ENCODE measurements around the gene STN1.
"Not testable (repeated sequence)": the region's sequence is repeated elsewhere in the genome, so short reads cannot be mapped to it uniquely, and the experiment has no call there.

The STN1 gene

DNA sequence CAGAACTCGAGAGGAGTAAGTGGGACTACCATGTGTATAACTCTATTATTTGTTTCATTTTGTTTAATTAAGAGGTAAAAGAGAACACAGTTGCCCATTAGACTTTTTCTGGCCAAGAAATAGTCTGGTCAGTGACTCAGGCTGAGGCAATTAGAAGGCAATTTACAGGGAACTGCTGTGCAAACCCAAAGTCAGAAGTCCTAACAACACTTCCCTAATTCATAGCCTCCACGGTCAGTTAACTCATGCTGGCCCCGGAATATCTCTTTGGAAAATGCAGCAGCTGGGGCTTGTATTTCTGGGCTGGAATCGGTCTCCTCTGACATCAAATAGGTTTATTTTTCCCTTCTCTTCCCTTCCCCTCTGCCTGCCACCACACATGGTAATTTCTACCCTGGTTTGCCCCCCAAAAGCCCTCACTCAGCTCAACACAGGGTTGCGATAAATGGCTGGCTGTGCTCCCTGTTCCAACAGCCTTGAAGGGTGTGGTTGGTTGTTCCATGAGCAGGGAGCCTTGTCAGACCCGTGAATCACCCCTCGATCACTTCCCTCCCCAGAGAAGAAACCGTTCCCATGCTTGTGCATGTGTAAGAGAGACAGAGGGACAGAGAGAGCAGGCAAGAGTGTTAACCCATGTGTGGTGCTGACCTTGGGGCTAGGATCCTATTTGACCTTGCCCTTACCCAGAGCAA lies 68.0 kb downstream of the STN1 start:
- H3K27me3 ChIP-seq (replicated peaks; ENCODE audit: control insufficient read depth, insufficient read depth, low read length, poor library complexity, severe bottlenecking): no peaks in the 10 kb centered on the region
- no peaks in the 10 kb centered on the region for H3K36me3 ChIP-seq (ENCODE audit: control insufficient read depth, insufficient read depth, low read length)
- peaks cover 26% of the 10 kb centered on the region for H3K4me1 ChIP-seq (ENCODE audit: control insufficient read depth, insufficient read depth, low read length, poor library complexity, severe bottlenecking)
- H3K9me3 ChIP-seq (ENCODE audit: control insufficient read depth, low read length): no peaks in the 10 kb centered on the region
- no peak for DNase-seq
- no peak overlapping the region for H3K27ac ChIP-seq (ENCODE audit: insufficient read depth, low read length, poor library complexity, severe bottlenecking)
- H3K4me3 ChIP-seq (ENCODE audit: insufficient read depth, low read depth, low read length, poor library complexity, severe bottlenecking): no peak overlapping the region

DNA sequence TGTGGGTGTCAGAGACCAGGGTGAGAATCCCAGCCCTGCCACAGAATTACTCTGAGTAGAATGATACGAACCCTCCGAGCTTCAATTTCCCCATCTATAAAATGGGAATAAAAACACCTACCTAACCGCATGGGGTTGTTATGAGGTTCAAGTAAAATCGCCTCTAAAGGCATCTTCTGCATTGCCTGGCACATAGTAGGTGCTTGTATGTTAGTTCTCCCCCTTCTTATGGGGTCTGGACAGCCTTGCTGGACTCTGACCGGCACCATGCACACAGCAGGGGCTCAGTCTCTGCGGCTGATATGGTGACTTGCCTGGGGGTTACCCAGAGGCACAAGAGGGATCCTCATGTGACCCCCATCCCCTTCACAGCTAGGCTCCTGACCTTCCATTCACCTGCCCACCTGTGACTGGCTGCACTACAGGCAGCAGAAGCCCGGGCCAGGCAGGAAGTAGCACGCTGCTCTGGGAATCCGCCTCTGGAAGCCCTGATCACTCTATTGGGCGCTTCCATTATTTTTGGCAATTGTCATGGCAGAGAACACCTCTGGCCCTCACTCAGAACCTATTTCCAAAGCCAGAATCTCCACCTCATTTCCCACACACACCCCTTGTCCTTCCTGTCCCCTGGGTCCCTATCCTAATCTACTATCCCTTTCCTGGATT lies 68.6 kb downstream of the STN1 start:
- no peaks in the 10 kb centered on the region for H3K27me3 ChIP-seq (replicated peaks; ENCODE audit: control insufficient read depth, insufficient read depth, low read length, poor library complexity, severe bottlenecking)
- H3K4me1 ChIP-seq (ENCODE audit: control insufficient read depth, insufficient read depth, low read length, poor library complexity, severe bottlenecking): peaks cover 19% of the 10 kb centered on the region
- no peaks in the 10 kb centered on the region for H3K9me3 ChIP-seq (ENCODE audit: control insufficient read depth, low read length)
- no peak for DNase-seq
- no peak overlapping the region for H3K4me3 ChIP-seq (ENCODE audit: insufficient read depth, low read depth, low read length, poor library complexity, severe bottlenecking)
- no peak overlapping the region for H3K27ac ChIP-seq (ENCODE audit: insufficient read depth, low read length, poor library complexity, severe bottlenecking)
- H3K36me3 ChIP-seq (ENCODE audit: control insufficient read depth, insufficient read depth, low read length): no peaks in the 10 kb centered on the region

DNA sequence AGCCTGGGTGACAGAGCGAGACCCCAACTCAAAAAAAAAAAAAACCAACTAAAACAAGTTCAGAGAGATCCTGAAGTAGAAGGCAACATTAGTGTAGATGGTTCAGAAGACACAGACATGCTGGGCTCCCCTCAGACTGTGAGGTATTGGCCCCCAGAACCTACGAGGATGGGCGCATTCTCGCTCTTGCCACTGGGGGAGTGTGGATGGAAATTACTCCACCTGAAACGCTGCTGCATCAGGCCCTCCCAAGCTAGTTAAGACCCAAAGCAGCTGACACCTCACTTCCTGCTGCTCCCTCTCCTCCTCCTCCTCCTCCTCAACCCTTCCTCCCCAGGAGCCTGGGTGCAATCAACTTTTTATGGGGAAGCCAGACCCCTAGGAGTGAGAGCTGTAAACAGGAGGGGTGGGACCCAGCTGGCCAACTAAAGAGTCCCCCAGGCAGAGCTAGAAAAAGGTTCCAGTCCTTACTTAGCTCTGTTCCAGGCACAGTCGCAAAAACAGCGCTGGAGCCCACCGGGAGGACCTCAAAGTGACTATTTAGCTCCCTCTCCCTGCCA lies 70.0 kb downstream of the STN1 start:
- Histone ChIP-seq H3K36me3 (ENCODE audit: control insufficient read depth, insufficient read depth, low read length) (no peaks in the 10 kb centered on the region), H3K27ac (ENCODE audit: insufficient read depth, low read length, poor library complexity, severe bottlenecking) (no peak overlapping the region), H3K4me1 (ENCODE audit: control insufficient read depth, insufficient read depth, low read length, poor library complexity, severe bottlenecking) (peaks cover 16% of the 10 kb centered on the region), H3K27me3 (replicated peaks; ENCODE audit: control insufficient read depth, insufficient read depth, low read length, poor library complexity, severe bottlenecking) (no peaks in the 10 kb centered on the region), H3K4me3 (ENCODE audit: insufficient read depth, low read depth, low read length, poor library complexity, severe bottlenecking) (no peak overlapping the region), H3K9me3 (ENCODE audit: control insufficient read depth, low read length) (no peaks in the 10 kb centered on the region)
- DNase-seq: no peak

- no peaks in the 10 kb centered on the region for H3K9me3 ChIP-seq (ENCODE audit: control insufficient read depth, low read length)
- H3K36me3 ChIP-seq (ENCODE audit: control insufficient read depth, insufficient read depth, low read length): no peaks in the 10 kb centered on the region
- no peak for DNase-seq
- H3K4me3 ChIP-seq (ENCODE audit: insufficient read depth, low read depth, low read length, poor library complexity, severe bottlenecking): no peak overlapping the region
- H3K27me3 ChIP-seq (replicated peaks; ENCODE audit: control insufficient read depth, insufficient read depth, low read length, poor library complexity, severe bottlenecking): no peaks in the 10 kb centered on the region
- H3K4me1 ChIP-seq (ENCODE audit: control insufficient read depth, insufficient read depth, low read length, poor library complexity, severe bottlenecking): peaks cover 16% of the 10 kb centered on the region
- H3K27ac ChIP-seq (ENCODE audit: insufficient read depth, low read length, poor library complexity, severe bottlenecking): no peak overlapping the region
Observed at GRCh38 chr10:103847346-103847745, 70.6 kb downstream of the STN1 start.

DNA sequence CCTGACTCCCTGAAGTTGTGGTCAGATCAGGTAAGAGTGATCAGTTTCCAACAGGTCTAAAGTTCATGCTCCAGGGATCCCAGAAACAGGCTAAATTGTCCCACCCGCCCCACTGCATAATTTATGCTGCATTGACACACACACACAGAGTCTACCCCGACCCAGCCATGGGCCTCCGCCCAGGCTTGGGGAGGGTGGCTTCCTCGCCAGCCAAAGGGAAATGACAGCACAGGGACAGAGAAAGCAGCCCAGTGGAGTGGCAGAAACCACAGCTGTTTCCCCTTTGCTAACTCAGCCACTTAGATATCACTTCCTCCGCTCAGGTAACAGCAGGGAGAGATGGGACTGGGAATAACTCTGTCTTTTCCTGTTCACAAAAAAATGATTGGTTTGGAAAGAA lies 72.0 kb downstream of the STN1 start:
- Histone ChIP-seq H3K4me1 (ENCODE audit: control insufficient read depth, insufficient read depth, low read length, poor library complexity, severe bottlenecking) (peaks cover 16% of the 10 kb centered on the region), H3K27me3 (replicated peaks; ENCODE audit: control insufficient read depth, insufficient read depth, low read length, poor library complexity, severe bottlenecking) (no peaks in the 10 kb centered on the region), H3K9me3 (ENCODE audit: control insufficient read depth, low read length) (no peaks in the 10 kb centered on the region), H3K27ac (ENCODE audit: insufficient read depth, low read length, poor library complexity, severe bottlenecking) (no peak overlapping the region), H3K36me3 (ENCODE audit: control insufficient read depth, insufficient read depth, low read length) (no peaks in the 10 kb centered on the region), H3K4me3 (ENCODE audit: insufficient read depth, low read depth, low read length, poor library complexity, severe bottlenecking) (no peak overlapping the region)
- peak in 2 of 3 donors; percentile 14 to 15 for DNase-seq

DNA sequence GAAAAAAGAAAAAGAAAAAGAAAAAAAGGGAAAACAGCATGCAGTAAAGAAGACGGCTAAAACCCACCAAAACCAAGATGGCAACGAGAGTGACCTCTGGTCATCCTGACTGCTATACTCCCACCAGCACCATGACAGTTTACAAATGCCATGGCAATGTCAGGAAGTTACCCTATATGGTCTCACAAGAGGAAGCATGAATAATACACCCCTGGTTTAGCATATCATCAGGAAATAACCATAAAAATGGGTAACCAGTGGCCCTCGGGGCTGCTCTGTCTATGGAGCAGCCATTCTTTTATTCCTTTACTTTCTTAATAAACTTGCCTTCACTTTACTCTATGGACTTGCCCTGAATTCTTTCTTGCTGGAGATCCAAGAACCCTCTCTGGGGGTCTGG lies 72.6 kb downstream of the STN1 start:
- peaks cover 16% of the 10 kb centered on the region for H3K4me1 ChIP-seq (ENCODE audit: control insufficient read depth, insufficient read depth, low read length, poor library complexity, severe bottlenecking)
- H3K36me3 ChIP-seq (ENCODE audit: control insufficient read depth, insufficient read depth, low read length); H3K27ac ChIP-seq (ENCODE audit: insufficient read depth, low read length, poor library complexity, severe bottlenecking); H3K4me3 ChIP-seq (ENCODE audit: insufficient read depth, low read depth, low read length, poor library complexity, severe bottlenecking); H3K9me3 ChIP-seq (ENCODE audit: control insufficient read depth, low read length); DNase-seq; H3K27me3 ChIP-seq (replicated peaks; ENCODE audit: control insufficient read depth, insufficient read depth, low read length, poor library complexity, severe bottlenecking): not testable (repeated sequence)

GRCh38 chr10:103843854-103844570 lies 74.0 kb downstream of the STN1 start:
- DNase-seq: no peak

DNA sequence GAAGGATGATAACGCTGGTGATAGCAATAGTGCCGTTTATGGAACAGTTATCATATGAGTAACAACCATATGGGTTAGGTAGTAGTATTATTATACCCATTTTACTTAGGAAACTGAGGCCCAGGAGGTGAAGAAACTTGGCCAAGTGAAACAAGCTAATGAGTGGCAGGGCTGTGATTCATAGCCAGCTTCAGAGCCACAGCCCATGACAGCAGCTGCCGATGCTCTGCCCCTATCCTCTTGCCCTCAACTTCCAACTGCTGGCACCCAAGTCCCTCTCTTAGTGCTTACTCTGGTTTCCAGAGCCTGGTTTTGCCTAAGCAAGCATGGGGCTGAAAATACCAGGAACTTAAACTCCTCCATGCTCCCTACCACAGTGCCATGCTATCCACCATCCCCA lies 74.9 kb downstream of the STN1 start:
- Histone ChIP-seq H3K9me3 (ENCODE audit: control insufficient read depth, low read length) (no peaks in the 10 kb centered on the region), H3K4me1 (ENCODE audit: control insufficient read depth, insufficient read depth, low read length, poor library complexity, severe bottlenecking) (peaks cover 16% of the 10 kb centered on the region), H3K4me3 (ENCODE audit: insufficient read depth, low read depth, low read length, poor library complexity, severe bottlenecking) (no peak overlapping the region), H3K27me3 (replicated peaks; ENCODE audit: control insufficient read depth, insufficient read depth, low read length, poor library complexity, severe bottlenecking) (no peaks in the 10 kb centered on the region), H3K36me3 (ENCODE audit: control insufficient read depth, insufficient read depth, low read length) (no peaks in the 10 kb centered on the region), H3K27ac (ENCODE audit: insufficient read depth, low read length, poor library complexity, severe bottlenecking) (no peak overlapping the region)
- DNase-seq: no peak

More at GRCh38 chr10:103843854-103844570, 74.0 kb downstream of the STN1 start:
- H3K4me3 ChIP-seq (ENCODE audit: insufficient read depth, low read depth, low read length, poor library complexity, severe bottlenecking): no peak overlapping the region
- H3K4me1 ChIP-seq (ENCODE audit: control insufficient read depth, insufficient read depth, low read length, poor library complexity, severe bottlenecking): peaks cover 16% of the 10 kb centered on the region
- H3K27ac ChIP-seq (ENCODE audit: insufficient read depth, low read length, poor library complexity, severe bottlenecking): no peak overlapping the region
- H3K36me3 ChIP-seq (ENCODE audit: control insufficient read depth, insufficient read depth, low read length): no peaks in the 10 kb centered on the region
- H3K9me3 ChIP-seq (ENCODE audit: control insufficient read depth, low read length): no peaks in the 10 kb centered on the region
- no peaks in the 10 kb centered on the region for H3K27me3 ChIP-seq (replicated peaks; ENCODE audit: control insufficient read depth, insufficient read depth, low read length, poor library complexity, severe bottlenecking)

GRCh38 chr10:103842605-103843004 lies 75.4 kb downstream of the STN1 start:
- no peaks in the 10 kb centered on the region for H3K36me3 ChIP-seq (ENCODE audit: control insufficient read depth, insufficient read depth, low read length)
- H3K27me3 ChIP-seq (replicated peaks; ENCODE audit: control insufficient read depth, insufficient read depth, low read length, poor library complexity, severe bottlenecking): no peaks in the 10 kb centered on the region
- H3K9me3 ChIP-seq (ENCODE audit: control insufficient read depth, low read length): no peaks in the 10 kb centered on the region
- H3K27ac ChIP-seq (ENCODE audit: insufficient read depth, low read length, poor library complexity, severe bottlenecking): no peak overlapping the region
- H3K4me3 ChIP-seq (ENCODE audit: insufficient read depth, low read depth, low read length, poor library complexity, severe bottlenecking): no peak overlapping the region
- DNase-seq: no peak
- peaks cover 16% of the 10 kb centered on the region for H3K4me1 ChIP-seq (ENCODE audit: control insufficient read depth, insufficient read depth, low read length, poor library complexity, severe bottlenecking)

DNA sequence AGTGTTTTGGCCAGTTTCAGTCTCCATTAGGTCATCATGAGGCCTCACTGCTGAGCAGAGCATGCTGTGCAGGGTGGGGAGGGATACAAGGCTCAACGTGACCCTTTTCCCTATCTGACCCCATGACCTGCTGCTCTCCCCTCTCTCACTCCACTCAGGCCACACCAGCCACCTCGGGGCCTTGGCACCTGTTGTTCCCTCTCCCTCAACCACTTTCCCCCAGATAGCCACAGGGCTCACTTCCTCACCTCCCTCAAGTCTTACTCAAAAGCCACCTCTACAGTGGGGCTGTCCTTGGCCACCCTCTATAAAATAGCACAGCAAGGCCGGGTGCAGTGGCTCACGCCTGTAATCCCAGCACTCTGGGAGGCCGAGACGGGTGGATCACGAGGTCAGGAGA lies 76.5 kb downstream of the STN1 start:
- Histone ChIP-seq H3K27ac (ENCODE audit: insufficient read depth, low read length, poor library complexity, severe bottlenecking) (no peak overlapping the region), H3K36me3 (ENCODE audit: control insufficient read depth, insufficient read depth, low read length) (no peaks in the 10 kb centered on the region), H3K9me3 (ENCODE audit: control insufficient read depth, low read length) (no peaks in the 10 kb centered on the region), H3K4me3 (ENCODE audit: insufficient read depth, low read depth, low read length, poor library complexity, severe bottlenecking) (no peak overlapping the region), H3K27me3 (replicated peaks; ENCODE audit: control insufficient read depth, insufficient read depth, low read length, poor library complexity, severe bottlenecking) (no peaks in the 10 kb centered on the region), H3K4me1 (ENCODE audit: control insufficient read depth, insufficient read depth, low read length, poor library complexity, severe bottlenecking) (peaks cover 13% of the 10 kb centered on the region)
- DNase-seq: no peak
